ENCODE data around the gene EIF4EBP3. TPM values are rescaled to one million over a fixed set of nuclear protein-coding genes. Genes with fewer than 3 reads are reported as not detected.

EIF4EBP3 gene
- total and polyA plus RNA-seq, 9 of the 15 experiments (the other 6 are each of a cell fraction or from before 2014, with no cell fraction given) = 1.3 to 7.5 (median 3.8) TPM

DNA sequence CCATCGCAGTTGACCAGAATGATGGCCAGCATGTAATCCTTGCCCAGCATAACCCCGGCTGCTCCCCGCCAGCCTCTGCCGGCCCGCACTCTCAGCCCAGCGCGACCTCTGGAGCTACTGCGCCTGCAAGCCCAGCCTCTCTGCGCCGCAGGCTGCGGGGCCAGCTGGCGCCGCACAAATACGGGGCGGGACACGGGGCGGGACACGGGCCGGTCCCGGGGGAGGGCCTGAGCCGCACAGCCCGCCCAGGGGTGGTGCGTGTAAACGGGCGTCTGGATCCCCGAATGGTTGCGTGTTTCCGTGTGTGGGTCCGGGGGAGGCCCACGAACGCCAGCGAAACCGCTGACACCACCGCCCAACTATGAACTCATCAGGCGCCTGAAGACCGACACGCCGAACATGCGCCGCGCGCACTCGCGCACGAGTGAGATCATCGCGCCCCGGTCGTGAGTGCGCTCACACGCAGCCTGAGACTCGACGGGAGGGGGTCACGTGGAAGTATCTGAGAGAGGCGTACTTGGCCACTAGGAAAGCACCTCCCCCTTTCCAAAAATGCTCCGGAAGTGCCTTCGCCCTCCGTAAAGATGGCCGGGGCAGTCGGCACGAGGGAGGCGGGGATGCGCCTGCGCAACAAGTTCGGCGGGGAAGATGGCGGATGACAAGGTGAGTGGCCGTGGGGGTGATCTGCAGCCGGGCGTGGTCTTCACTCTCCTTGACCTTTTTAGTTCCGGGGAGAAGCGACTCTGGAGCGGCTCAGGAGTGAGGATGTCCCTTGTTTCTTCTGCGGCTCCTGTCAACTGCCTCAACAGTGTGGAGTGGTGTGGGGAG is 16.9 kb downstream of the EIF4EBP3 start, which contains the start of the genes APBB3 and SLC35A4 (continued):
- TF ChIP-seq RBM17 (IDR thresholded peaks at IDR 0.05; ENCODE audit: borderline replicate concordance, low read depth, low read length) (no peak), ZNF76 (CRISPR knock-in tag; IDR thresholded peaks at IDR 0.05; ENCODE audit: borderline replicate concordance) (no peak), ELF2 (CRISPR knock-in tag; IDR thresholded peaks at IDR 0.05) (no peak), ZNF668 (CRISPR knock-in tag; IDR thresholded peaks at IDR 0.05) (no peak), JUND (IDR thresholded peaks at IDR 0.05; ENCODE audit: borderline replicate concordance, low read depth, low read length) (peak; percentile 97), JUND (tag; IDR thresholded peaks at IDR 0.05; ENCODE audit: borderline replicate concordance, low read depth, low read length) (peak; percentile 93; the same call in 2 of the 3 replicates), PTTG1 (tag; IDR thresholded peaks at IDR 0.05; ENCODE audit: low read depth) (no peak), EGR1 (conservative IDR thresholded peaks at IDR 0.05) (peak; percentile 75), NFRKB (IDR thresholded peaks at IDR 0.05; ENCODE audit: low read depth) (peak; percentile 96), ELF1 (tag; IDR thresholded peaks at IDR 0.05) (peak; percentile 92), CHD1 (IDR thresholded peaks at IDR 0.05; ENCODE audit: low read length) (peak; percentile 16), FOXJ3 (CRISPR knock-in tag; IDR thresholded peaks at IDR 0.05) (no peak)
- TF ChIP-seq, protein P1, sequence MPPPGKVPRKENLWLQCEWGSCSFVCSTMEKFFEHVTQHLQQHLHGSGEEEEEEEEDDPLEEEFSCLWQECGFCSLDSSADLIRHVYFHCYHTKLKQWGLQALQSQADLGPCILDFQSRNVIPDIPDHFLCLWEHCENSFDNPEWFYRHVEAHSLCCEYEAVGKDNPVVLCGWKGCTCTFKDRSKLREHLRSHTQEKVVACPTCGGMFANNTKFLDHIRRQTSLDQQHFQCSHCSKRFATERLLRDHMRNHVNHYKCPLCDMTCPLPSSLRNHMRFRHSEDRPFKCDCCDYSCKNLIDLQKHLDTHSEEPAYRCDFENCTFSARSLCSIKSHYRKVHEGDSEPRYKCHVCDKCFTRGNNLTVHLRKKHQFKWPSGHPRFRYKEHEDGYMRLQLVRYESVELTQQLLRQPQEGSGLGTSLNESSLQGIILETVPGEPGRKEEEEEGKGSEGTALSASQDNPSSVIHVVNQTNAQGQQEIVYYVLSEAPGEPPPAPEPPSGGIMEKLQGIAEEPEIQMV (tag; conservative IDR thresholded peaks at IDR 0.05; ENCODE audit: low read depth) = no peak
- TF ChIP-seq, protein P2, sequence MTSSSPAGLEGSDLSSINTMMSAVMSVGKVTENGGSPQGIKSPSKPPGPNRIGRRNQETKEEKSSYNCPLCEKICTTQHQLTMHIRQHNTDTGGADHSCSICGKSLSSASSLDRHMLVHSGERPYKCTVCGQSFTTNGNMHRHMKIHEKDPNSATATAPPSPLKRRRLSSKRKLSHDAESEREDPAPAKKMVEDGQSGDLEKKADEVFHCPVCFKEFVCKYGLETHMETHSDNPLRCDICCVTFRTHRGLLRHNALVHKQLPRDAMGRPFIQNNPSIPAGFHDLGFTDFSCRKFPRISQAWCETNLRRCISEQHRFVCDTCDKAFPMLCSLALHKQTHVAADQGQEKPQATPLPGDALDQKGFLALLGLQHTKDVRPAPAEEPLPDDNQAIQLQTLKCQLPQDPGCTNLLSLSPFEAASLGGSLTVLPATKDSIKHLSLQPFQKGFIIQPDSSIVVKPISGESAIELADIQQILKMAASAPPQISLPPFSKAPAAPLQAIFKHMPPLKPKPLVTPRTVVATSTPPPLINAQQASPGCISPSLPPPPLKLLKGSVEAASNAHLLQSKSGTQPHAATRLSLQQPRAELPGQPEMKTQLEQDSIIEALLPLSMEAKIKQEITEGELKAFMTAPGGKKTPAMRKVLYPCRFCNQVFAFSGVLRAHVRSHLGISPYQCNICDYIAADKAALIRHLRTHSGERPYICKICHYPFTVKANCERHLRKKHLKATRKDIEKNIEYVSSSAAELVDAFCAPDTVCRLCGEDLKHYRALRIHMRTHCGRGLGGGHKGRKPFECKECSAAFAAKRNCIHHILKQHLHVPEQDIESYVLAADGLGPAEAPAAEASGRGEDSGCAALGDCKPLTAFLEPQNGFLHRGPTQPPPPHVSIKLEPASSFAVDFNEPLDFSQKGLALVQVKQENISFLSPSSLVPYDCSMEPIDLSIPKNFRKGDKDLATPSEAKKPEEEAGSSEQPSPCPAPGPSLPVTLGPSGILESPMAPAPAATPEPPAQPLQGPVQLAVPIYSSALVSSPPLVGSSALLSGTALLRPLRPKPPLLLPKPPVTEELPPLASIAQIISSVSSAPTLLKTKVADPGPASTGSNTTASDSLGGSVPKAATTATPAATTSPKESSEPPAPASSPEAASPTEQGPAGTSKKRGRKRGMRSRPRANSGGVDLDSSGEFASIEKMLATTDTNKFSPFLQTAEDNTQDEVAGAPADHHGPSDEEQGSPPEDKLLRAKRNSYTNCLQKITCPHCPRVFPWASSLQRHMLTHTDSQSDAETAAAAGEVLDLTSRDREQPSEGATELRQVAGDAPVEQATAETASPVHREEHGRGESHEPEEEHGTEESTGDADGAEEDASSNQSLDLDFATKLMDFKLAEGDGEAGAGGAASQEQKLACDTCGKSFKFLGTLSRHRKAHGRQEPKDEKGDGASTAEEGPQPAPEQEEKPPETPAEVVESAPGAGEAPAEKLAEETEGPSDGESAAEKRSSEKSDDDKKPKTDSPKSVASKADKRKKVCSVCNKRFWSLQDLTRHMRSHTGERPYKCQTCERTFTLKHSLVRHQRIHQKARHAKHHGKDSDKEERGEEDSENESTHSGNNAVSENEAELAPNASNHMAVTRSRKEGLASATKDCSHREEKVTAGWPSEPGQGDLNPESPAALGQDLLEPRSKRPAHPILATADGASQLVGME (CRISPR knock-in tag; IDR thresholded peaks at IDR 0.05) = no peak
- TF ChIP-seq, protein P3, sequence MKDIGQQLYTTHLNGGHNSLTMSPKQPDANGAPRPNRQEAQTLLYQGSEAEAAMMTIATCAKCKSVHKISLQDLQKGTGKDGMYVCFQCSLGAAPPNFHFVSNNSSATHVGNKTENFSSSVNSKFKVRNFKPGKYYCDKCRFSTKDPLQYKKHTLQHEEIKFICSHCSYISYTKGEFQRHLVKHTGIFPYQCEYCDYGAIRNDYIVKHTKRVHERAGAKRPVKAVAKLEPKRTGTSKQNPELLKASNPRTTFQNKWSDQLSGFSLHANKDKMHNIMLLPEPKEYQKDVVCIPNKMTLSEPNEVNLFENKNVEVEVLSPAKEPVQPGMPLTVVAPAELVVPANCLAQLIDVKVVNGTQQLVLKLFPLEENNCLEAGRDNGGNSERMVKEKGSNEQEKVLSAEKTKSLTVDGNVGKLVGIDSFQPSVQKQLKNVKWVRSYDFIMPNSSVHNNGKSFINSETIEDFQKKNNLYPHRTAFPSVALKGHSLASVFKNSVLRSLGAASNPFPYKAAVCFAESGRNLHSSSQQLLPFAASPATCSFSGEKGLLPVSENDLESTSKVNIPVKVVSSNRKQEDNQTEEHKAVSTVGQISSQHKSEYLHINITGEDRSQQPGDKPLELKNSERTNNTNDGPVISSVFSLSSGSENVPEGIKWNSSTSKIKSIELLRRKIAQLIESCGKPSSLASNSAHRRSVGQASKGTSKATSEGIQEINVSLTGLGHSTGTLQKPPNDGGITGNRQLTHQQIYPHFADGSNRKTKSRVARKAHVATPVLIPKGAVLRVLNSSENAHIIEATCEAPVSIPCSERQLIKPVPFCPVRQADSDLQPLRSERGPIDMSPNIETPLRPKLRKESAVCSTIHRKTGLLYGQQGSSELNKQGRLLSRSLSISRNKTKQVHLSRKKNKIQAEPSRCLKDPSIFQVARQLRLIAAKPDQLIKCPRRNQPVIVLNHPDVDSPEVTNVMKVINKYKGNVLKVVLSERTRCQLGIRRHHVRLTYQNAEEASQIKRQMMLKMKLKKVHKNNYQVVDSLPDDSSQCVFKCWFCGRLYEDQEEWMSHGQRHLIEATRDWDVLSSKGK (CRISPR knock-in tag; IDR thresholded peaks at IDR 0.05) = no peak
